ENCODE data around the gene HCN2.
A peak's percentile ranks its signal among the peaks of the same experiment; 100 is the strongest.

HCN2 gene

DNA sequence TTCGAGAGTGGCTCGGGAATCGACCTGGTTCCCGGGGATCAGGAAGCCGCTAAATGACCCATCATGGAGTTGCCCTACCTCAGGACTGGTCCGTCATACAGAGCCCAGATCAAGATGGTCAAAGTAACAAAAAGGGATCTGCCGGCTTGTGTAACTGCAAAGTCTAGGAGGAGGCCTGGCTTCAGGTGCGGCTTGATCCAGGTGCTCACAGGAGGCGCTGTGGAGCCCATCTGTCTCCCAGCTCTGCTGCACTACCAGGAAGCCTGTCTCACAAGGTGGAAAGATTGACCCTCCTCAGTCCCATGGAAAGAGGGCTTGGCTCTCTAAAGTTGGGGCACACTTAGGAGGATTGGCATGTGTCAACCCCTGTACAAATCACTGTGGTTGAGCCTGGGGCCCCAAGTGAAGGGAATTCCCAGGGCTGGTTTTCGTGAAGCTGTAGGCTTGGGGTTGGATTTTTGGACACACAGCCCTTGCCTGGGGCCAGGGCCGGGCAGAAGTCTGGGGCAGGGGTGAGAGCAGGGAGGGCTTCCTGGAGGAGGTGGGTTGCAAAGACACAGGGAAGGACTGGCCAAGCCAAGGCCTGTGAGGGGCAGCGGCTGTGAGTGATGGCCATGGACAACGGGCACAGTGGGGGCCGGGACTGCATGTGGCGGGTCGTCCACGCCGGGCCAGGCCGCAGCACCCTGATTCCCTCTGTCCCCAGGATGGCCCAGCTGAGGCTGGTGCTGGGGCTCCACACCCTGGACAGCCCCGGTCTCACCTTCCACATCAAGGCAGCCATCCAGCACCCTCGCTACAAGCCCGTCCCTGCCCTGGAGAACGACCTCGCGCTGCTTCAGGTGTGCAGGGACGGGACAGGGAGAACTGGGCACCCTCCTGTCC is 41.6 kb upstream of the HCN2 start:
- H3K36me3 ChIP-seq (ENCODE audit: control insufficient read depth in 1 of 2, insufficient read depth in 2 of 2, low read depth in 1 of 2, low read length in 2 of 2), result peaks cover 0 to 6% of the 10 kb centered on the region in 2 experiments
- no peak overlapping the region for H2BK12ac ChIP-seq (ENCODE audit: low read length in 2 of 2)
- 96% methylated on average over 19 of the region's 26 CpGs for WGBS
- H3K4me2 ChIP-seq (ENCODE audit: low read length, poor library complexity, severe bottlenecking), result no peak overlapping the region
- no peak overlapping the region for H3K27ac ChIP-seq (ENCODE audit: low read length, poor library complexity, severe bottlenecking)
- H3K9ac ChIP-seq (ENCODE audit: low read length), result no peak overlapping the region
- H2AK5ac ChIP-seq (ENCODE audit: low read length, severe bottlenecking), result no peak overlapping the region
- H3K14ac ChIP-seq (ENCODE audit: low read length in 2 of 2), result no peak overlapping the region
- H3K18ac ChIP-seq (ENCODE audit: low read depth in 1 of 2, low read length in 2 of 2), result peak overlapping the region in 1 of 2 experiments; percentile 55
- H4K91ac ChIP-seq (ENCODE audit: low read length), result peak overlapping the region; percentile 37
- no peak overlapping the region for H2BK5ac ChIP-seq (ENCODE audit: low read depth, low read length, poor library complexity, severe bottlenecking)
- no peak for DNase-seq
- no peak overlapping the region for H3K23ac ChIP-seq (ENCODE audit: low read length in 2 of 2)
- H3K4me1 ChIP-seq (ENCODE audit: control insufficient read depth, insufficient read depth, low read depth, low read length), result peaks cover 12% of the 10 kb centered on the region
- peaks cover 1% of the 10 kb centered on the region for H3K79me1 ChIP-seq (replicated peaks; ENCODE audit: low read length, poor library complexity, severe bottlenecking)
- no peak overlapping the region for H3K4ac ChIP-seq (ENCODE audit: low read depth in 1 of 2, low read length in 2 of 2)
- H2BK15ac ChIP-seq (ENCODE audit: low read depth, poor library complexity, severe bottlenecking), result peak overlapping the region; percentile 44
- no peak overlapping the region for H2AFZ ChIP-seq (ENCODE audit: low read depth, low read length)
- H3K27me3 ChIP-seq (ENCODE audit: control insufficient read depth in 1 of 2, insufficient read depth in 1 of 2, low read length in 2 of 2), result peaks cover 0 to 18% of the 10 kb centered on the region in 2 experiments
- no peak overlapping the region for H3K4me3 ChIP-seq (ENCODE audit: insufficient read depth in 1 of 2, low read depth in 1 of 2, low read length in 2 of 2)
- H4K8ac ChIP-seq (ENCODE audit: low read length), result no peak overlapping the region
- H3K9me3 ChIP-seq (ENCODE audit: control insufficient read depth, low read length), result no peaks in the 10 kb centered on the region
- no peak overlapping the region for H2BK120ac ChIP-seq (ENCODE audit: low read depth, low read length)

DNA sequence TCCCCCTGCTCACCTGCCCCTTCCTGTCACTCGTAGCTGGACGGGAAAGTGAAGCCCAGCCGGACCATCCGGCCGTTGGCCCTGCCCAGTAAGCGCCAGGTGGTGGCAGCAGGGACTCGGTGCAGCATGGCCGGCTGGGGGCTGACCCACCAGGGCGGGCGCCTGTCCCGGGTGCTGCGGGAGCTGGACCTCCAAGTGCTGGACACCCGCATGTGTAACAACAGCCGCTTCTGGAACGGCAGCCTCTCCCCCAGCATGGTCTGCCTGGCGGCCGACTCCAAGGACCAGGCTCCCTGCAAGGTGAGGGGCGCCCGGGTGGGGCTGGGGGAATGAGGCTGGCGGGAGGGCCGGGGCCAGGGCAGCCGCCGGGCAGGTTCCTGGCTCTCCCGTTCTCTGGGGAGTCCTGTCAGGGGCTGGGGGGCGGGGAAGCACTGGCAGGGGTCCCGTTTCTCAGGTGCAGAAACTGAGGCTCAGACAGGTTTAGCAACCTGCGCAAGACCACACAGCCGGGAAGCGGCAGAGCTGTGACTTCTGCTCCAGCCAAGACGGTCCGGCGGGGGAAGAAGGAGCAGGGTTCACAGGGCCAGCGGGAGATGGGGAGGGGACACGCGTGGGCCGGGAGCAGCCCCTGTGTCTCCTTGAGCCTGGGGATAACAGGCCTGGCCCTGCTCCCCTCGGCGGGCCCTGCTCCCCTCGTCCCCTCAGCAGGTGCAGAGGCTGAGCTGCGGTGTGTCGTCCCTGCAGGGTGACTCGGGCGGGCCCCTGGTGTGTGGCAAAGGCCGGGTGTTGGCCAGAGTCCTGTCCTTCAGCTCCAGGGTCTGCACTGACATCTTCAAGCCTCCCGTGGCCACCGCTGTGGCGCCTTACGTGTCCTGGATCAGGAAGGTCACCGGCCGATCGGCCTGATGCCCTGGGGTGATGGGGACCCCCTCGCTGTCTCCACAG is 40.5 kb upstream of the HCN2 start:
- Histone ChIP-seq H2BK12ac (ENCODE audit: low read length in 2 of 2) (no peak overlapping the region), H3K4me1 (ENCODE audit: control insufficient read depth, insufficient read depth, low read depth, low read length) (peaks cover 12% of the 10 kb centered on the region), H3K9me3 (ENCODE audit: control insufficient read depth, low read length) (no peaks in the 10 kb centered on the region), H3K27me3 (ENCODE audit: control insufficient read depth in 1 of 2, insufficient read depth in 1 of 2, low read length in 2 of 2) (peaks cover 0 to 18% of the 10 kb centered on the region in 2 experiments), H3K9ac (ENCODE audit: low read length) (no peak overlapping the region), H3K4me2 (ENCODE audit: low read length, poor library complexity, severe bottlenecking) (no peak overlapping the region), H3K14ac (ENCODE audit: low read length in 2 of 2) (no peak overlapping the region), H3K36me3 (ENCODE audit: control insufficient read depth in 1 of 2, insufficient read depth in 2 of 2, low read depth in 1 of 2, low read length in 2 of 2) (no peaks in the 10 kb centered on the region), H2BK5ac (ENCODE audit: low read depth, low read length, poor library complexity, severe bottlenecking) (no peak overlapping the region), H3K79me1 (replicated peaks; ENCODE audit: low read length, poor library complexity, severe bottlenecking) (no peaks in the 10 kb centered on the region), H3K18ac (ENCODE audit: low read depth in 1 of 2, low read length in 2 of 2) (no peak overlapping the region), H3K4ac (ENCODE audit: low read depth in 1 of 2, low read length in 2 of 2) (no peak overlapping the region), H3K4me3 (ENCODE audit: insufficient read depth in 1 of 2, low read depth in 1 of 2, low read length in 2 of 2) (no peak overlapping the region), H4K91ac (ENCODE audit: low read length) (no peak overlapping the region), H2BK120ac (ENCODE audit: low read depth, low read length) (no peak overlapping the region), H3K23ac (ENCODE audit: low read length in 2 of 2) (no peak overlapping the region), H3K27ac (ENCODE audit: low read length, poor library complexity, severe bottlenecking) (no peak overlapping the region), H2BK15ac (ENCODE audit: low read depth, poor library complexity, severe bottlenecking) (no peak overlapping the region), H2AK5ac (ENCODE audit: low read length, severe bottlenecking) (no peak overlapping the region), H2AFZ (ENCODE audit: low read depth, low read length) (no peak overlapping the region), H4K8ac (ENCODE audit: low read length) (no peak overlapping the region)
- DNase-seq, result no peak
- 92% methylated on average over 52 of the region's 52 CpGs for WGBS

DNA sequence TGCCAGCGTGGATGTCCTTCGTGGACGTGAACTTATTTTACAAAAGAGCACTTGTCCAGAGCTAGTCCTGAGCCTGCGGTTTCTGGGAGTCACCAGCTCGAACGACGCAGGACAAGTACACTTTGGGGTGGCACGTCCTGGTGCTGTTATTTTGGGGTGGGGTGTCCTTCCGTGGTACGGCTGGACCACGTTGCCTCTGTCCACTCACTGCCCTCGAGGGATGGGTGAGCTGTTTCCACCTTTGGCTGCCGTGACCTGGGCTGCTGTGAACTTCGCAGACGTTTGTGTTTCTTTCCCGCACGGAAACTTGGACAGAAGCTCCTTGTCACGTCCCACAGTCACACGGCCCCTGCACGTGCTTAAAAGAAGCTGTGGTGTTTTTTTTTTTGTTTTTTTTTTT is 34.9 kb upstream of the HCN2 start:
- 85% methylated on average over 20 of the region's 20 CpGs for WGBS
- H2AK5ac ChIP-seq (ENCODE audit: low read length, severe bottlenecking), result no peak overlapping the region

DNA sequence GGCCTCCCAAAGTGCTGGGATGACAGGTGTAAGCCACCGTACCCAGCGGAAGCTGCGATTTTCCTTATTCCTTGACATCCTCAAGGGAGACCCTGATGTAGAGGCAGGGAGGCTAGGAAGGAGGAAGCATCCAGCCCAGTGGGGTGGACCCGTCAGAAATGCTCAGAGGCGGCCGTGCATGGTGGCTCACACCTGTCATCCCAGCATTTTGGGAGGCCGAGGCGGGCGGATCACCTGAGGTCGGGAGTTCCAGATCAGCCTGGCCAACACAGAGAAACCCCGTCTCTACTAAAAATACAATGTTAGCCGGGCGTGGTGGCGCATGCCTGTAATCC is 34.2 kb upstream of the HCN2 start:
- Histone ChIP-seq H2AFZ (ENCODE audit: low read depth, low read length) (no peak overlapping the region), H3K27ac (ENCODE audit: low read length, poor library complexity, severe bottlenecking) (no peak overlapping the region), H3K4me1 (ENCODE audit: control insufficient read depth, insufficient read depth, low read depth, low read length) (peaks cover 9% of the 10 kb centered on the region), H2BK12ac (ENCODE audit: low read length in 2 of 2) (peak overlapping the region; percentile 14 to 76), H3K9me3 (ENCODE audit: control insufficient read depth, low read length) (no peaks in the 10 kb centered on the region), H3K4ac (ENCODE audit: low read depth in 1 of 2, low read length in 2 of 2) (no peak overlapping the region), H3K36me3 (ENCODE audit: control insufficient read depth in 1 of 2, insufficient read depth in 2 of 2, low read depth in 1 of 2, low read length in 2 of 2) (no peaks in the 10 kb centered on the region), H3K9ac (ENCODE audit: low read length) (no peak overlapping the region), H3K14ac (ENCODE audit: low read length in 2 of 2) (no peak overlapping the region), H3K79me1 (replicated peaks; ENCODE audit: low read length, poor library complexity, severe bottlenecking) (no peaks in the 10 kb centered on the region), H3K4me2 (ENCODE audit: low read length, poor library complexity, severe bottlenecking) (no peak overlapping the region), H3K23ac (ENCODE audit: low read length in 2 of 2) (no peak overlapping the region), H2BK120ac (ENCODE audit: low read depth, low read length) (no peak overlapping the region), H3K4me3 (ENCODE audit: insufficient read depth in 1 of 2, low read depth in 1 of 2, low read length in 2 of 2) (no peak overlapping the region), H3K27me3 (ENCODE audit: control insufficient read depth in 1 of 2, insufficient read depth in 1 of 2, low read length in 2 of 2) (peaks cover 0 to 3% of the 10 kb centered on the region in 2 experiments), H4K91ac (ENCODE audit: low read length) (no peak overlapping the region), H2BK5ac (ENCODE audit: low read depth, low read length, poor library complexity, severe bottlenecking) (no peak overlapping the region), H2BK15ac (ENCODE audit: low read depth, poor library complexity, severe bottlenecking) (no peak overlapping the region), H3K18ac (ENCODE audit: low read depth in 1 of 2, low read length in 2 of 2) (peak overlapping the region in 1 of 2 experiments; percentile 80), H2AK5ac (ENCODE audit: low read length, severe bottlenecking) (no peak overlapping the region), H4K8ac (ENCODE audit: low read length) (no peak overlapping the region)
- DNase-seq, result no peak
- 95% methylated on average over 12 of the region's 14 CpGs for WGBS

More for the DNA sequence above, 34.9 kb upstream of the HCN2 start:
- Histone ChIP-seq H3K9ac (ENCODE audit: low read length) (no peak overlapping the region), H3K36me3 (ENCODE audit: control insufficient read depth in 1 of 2, insufficient read depth in 2 of 2, low read depth in 1 of 2, low read length in 2 of 2) (no peaks in the 10 kb centered on the region), H4K91ac (ENCODE audit: low read length) (peak overlapping the region; percentile 64), H3K27me3 (ENCODE audit: control insufficient read depth in 1 of 2, insufficient read depth in 1 of 2, low read length in 2 of 2) (peaks cover 0 to 3% of the 10 kb centered on the region in 2 experiments), H4K8ac (ENCODE audit: low read length) (no peak overlapping the region), H3K79me1 (replicated peaks; ENCODE audit: low read length, poor library complexity, severe bottlenecking) (no peaks in the 10 kb centered on the region), H2BK15ac (ENCODE audit: low read depth, poor library complexity, severe bottlenecking) (no peak overlapping the region), H2BK5ac (ENCODE audit: low read depth, low read length, poor library complexity, severe bottlenecking) (no peak overlapping the region), H3K18ac (ENCODE audit: low read depth in 1 of 2, low read length in 2 of 2) (peak overlapping the region in 1 of 2 experiments; percentile 63), H3K4me3 (ENCODE audit: insufficient read depth in 1 of 2, low read depth in 1 of 2, low read length in 2 of 2) (no peak overlapping the region), H3K4ac (ENCODE audit: low read depth in 1 of 2, low read length in 2 of 2) (no peak overlapping the region), H2BK12ac (ENCODE audit: low read length in 2 of 2) (peak overlapping the region in 1 of 2 experiments; percentile 59), H3K23ac (ENCODE audit: low read length in 2 of 2) (no peak overlapping the region), H3K9me3 (ENCODE audit: control insufficient read depth, low read length) (no peaks in the 10 kb centered on the region), H3K27ac (ENCODE audit: low read length, poor library complexity, severe bottlenecking) (no peak overlapping the region), H3K4me1 (ENCODE audit: control insufficient read depth, insufficient read depth, low read depth, low read length) (peaks cover 9% of the 10 kb centered on the region), H3K4me2 (ENCODE audit: low read length, poor library complexity, severe bottlenecking) (no peak overlapping the region), H2BK120ac (ENCODE audit: low read depth, low read length) (no peak overlapping the region), H3K14ac (ENCODE audit: low read length in 2 of 2) (no peak overlapping the region), H2AFZ (ENCODE audit: low read depth, low read length) (no peak overlapping the region)
- DNase-seq, result no peak

All from mesenchymal stem cell (in vitro differentiated cells and primary cell).